GM19324 (cell line): ENCODE data around the gene CDK14.

Experiments used
- ATAC-seq: cut with Tn5 transposase; IDR thresholded peaks from one replicate; pipeline ENCODE4 v1.9.1; 2021; ENCODE audit warnings: mild to moderate bottlenecking, moderate library complexity; ENCODE audit not compliant: unreplicated experiment, low FRiP score

The CDK14 gene

GRCh38 chr7:91030680-91031380 lies 434.7 kb downstream of the CDK14 start:
- ATAC-seq = no peak

DNA sequence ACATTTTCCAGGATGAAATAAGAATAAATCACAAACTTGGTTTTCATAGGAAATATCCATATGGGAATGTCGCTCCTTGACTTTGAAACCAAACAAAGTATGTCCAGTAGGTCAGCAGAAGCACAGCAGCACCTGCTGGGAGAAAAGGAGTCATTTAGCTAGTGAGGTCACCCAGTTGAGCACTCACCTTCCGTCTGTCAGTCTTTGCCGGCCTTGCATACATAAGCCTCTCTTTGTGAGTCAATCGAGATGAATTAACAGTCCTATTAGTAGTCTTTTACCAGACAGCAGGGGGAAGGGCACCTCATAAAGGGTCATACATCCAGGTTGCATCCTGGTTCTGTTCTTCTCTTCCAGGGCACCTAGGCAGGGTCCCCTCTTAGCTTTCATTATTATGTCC lies 435.6 kb downstream of the CDK14 start:
- no peak for ATAC-seq

DNA sequence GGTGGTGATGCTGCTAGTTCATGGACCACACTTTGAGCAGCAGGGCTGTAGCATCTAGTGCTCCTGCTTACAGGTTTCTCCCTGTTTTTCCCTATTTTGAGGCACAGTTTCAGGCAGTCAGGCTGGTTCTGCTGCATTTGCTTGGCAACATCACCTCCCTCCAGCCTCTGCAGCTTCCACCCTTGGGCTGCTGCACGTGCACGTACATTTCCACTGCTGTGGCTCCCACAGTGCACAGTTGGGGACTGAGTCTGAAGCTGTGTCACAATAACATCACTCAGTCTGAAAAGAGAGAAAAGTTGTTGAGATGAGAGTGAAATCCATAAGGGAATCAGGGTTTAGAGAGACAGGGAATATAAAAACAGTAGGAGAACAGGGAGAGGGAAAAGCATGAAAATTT lies 437.5 kb downstream of the CDK14 start:
- no peak for ATAC-seq

DNA sequence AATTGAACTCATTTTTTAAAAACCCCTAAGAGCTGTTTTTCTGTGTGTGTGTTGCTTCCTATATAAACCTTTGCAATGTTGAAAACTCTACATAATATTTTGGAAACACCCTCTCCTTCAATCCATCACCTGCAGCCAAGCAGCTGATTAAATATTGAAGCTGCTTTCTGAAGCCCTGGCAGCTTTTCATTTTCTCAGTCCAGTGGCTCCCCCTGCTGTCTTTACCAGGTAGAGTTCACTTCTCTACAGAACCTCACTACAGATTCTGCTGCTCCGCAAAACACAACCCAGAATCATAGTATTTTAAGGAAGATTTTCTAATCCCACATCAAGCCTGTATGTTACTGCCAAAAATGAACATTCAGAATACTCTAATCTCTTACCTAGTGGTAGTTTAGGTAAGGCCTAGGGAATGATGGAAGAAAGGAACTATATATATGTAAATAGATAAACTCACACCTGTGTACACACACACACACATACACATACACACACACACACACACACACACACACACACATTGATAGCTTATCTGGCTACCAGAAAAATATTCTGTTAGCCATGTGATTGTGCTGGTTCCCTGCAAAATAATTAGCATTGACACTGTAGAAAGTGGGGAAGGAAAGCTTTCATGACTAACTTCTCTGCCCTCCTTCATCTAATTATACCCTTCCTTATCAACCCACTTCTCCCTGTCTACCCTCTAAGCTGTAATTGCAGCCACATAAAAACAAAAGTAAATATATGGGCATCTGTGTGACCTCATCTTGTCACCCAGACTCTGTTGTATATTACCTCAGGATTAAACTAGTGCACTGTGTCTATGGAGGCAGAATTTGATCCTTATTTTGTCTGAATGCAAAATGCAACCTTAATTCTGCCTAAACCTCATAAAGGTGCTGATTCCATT lies 438.6 kb downstream of the CDK14 start:
- no peak for ATAC-seq

DNA sequence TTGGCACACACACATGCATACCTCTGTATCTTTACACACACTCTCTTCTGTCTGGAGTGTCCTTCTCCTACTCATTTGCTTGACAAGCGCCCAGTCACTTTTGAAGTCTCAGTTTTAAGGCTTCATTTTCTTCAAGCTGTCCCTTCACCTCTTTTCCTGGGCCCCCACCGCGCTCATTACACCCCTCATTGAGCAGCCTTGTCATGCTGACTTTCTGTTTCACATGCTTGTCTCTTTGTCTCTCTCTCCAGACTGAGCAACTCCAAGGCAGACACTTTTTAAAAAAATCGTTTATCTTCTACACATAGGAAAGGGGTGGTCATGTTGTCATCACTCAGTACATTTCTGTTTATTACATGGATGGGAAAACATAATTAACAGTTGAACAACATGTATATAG lies 442.9 kb downstream of the CDK14 start:
- peak; percentile 87 for ATAC-seq

GRCh38 chr7:91041141-91041540 lies 445.0 kb downstream of the CDK14 start:
- ATAC-seq = no peak

DNA sequence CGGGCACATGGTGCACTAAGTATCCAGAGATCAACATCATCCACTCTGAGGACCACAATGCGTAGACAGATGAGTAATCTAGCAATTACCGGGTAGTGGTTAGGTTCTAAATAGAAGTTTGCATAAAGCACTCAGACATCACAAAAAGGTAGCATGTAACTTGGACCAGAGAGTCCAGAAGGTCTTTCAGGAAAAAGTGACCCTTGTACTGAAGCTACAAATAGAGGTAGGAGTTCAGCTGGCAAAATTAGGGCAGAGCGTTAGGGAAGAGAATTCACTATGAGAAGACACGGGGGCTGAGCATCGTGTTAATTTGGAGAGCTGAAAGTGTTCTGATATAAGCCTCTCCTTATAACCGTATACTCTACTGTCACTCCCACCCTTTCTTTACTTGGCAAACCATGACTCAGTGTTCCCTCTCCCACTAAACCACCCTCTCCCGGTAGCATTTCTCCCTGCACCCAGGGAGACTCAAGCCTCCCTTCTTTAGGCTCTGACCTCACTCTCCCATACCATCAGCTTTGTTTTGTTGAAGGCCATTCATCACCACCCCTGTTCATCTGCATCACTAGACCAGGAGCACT lies 445.9 kb downstream of the CDK14 start:
- ATAC-seq = no peak

DNA sequence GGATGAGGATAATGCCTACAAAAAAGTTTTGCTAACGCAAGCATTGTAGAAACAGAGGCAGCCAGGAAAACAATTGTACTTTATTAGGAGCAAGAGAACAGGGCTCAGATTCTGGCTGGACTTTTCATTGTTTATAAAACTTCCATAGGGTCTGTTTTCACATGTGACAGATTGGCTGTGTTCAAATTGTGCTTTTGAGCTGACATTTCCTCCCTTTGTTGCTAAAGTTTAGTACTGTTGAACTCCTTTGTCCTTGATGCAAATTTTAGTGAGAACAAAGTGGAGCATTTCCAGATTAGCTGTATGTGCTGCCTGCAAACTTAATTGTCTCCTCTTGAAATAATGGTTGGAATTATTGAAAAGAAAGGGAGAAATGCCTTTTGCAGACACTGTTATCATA lies 447.1 kb downstream of the CDK14 start:
- ATAC-seq = no peak

- ATAC-seq = no peak
Measured at GRCh38 chr7:91043924-91044645, 448.0 kb downstream of the CDK14 start.

DNA sequence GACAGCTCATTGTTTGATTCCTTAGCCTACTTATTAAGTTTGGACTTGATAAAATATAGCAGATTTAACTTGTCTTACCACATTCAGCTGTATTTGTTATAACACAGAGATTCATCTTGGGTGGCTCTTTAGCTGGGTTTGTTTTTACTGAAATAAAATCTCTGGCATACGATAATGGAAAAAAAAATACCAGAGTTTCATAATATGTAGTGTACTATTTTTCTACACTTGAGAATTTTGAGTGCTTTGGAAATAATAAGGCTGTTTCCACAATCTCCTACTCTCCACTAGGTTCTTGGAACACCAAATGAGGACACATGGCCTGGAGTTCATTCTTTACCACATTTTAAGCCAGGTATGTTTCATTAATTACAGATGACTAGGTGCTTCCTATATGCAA lies 449.5 kb downstream of the CDK14 start:
- no peak for ATAC-seq

GRCh38 chr7:91046322-91047089 lies 450.4 kb downstream of the CDK14 start:
- ATAC-seq = no peak

DNA sequence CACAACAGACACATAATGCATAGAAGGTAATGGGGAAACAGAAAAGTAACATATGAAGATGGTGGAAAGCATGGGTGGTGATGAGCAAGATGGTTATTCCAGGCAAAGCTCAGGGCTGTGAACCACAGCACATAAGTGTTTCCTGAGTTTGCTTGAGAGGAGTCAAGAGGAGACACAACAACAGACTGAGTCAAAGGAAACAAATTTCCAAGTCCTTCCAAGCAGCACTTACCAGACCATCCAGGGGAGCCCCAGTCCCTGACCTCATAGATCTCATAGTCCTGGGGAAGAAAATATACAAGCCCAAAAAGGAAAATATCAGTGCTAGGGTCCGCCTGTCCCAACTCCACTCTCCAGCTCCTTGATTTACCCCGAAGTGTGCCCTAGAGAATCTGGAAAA lies 451.5 kb downstream of the CDK14 start:
- ATAC-seq = no peak

DNA sequence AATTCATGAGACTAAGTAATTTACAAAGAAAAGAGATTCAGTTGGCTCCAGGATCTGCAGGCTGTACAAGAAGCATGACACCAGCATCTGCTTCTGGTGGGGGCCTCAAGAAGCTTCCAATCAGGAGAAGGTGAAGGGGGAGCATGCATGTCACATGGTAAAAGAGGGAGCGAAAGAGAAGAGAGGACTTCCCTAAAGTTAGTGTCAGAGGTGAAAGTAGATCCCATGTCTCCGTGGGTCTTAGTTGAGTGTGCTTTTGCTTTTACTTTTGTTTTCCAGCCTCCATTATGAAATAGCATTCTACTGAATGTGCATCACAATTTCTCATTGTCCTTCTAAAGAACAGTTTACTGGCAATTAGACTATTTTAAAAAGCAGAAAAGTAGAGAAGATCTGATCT lies 454.6 kb downstream of the CDK14 start:
- peak; percentile 73 for ATAC-seq

DNA sequence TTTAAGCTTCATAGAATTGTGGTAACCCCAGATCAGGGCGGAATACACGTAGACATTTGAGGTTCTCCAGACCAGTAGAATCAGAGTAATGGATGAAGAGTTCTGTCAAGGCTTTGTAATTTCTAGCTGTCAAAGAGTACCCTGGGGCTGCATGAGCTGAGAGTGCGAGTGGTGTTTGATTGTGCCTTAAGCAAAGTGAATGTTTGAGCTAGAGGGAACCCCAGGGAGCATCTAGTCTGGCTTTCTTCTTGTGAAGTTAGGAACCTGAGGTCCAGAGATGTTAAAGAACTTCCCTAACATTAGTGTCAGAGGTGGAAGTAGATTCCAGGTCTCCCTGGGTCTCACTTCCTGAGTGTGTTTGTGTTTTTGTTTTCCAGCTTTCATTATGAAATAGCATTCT lies 455.8 kb downstream of the CDK14 start:
- no peak for ATAC-seq

GRCh38 chr7:91054374-91054773 lies 458.3 kb downstream of the CDK14 start:
- no peak for ATAC-seq

DNA sequence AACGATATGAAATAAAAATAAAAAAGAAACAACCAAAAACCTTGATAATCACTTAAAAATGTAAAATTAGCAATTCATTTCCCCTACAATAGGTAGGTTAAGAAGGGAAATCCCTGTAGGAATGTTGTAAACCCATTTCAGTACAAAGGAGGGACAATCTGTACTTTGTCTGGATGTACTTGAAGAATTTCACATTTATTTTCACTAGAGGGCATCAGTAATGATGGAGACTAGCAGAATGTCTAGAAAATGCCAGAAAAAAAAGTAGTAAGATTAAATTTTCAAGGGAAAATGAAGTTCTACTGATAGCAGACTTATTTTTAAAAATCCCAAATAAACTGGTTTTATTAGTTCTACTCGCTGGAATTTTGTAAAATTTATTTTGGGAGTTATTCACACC lies 459.1 kb downstream of the CDK14 start:
- no peak for ATAC-seq

DNA sequence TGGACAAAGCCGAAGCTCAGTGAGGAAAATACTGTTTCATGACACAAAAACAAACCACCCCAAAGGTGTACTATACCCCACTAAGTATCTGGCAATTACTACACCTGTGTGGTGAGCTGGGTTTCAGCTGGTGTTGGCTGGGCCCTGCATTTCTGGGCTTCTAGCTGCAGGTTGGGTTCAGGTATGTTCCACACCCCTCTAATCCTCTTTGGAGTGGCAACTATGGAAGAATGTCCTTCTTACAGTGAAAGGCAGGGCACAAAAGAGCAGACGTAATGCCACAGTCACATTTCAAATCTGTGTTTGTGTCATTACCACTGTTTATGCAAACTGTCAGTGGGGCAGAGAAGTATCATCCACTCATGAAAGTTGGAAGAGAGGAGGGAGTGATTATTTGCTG lies 466.6 kb downstream of the CDK14 start:
- ATAC-seq = no peak

- no peak for ATAC-seq
Measured at GRCh38 chr7:91064052-91064451, 467.9 kb downstream of the CDK14 start.

- no peak for ATAC-seq
Measured at GRCh38 chr7:91064938-91065337, 468.8 kb downstream of the CDK14 start.

DNA sequence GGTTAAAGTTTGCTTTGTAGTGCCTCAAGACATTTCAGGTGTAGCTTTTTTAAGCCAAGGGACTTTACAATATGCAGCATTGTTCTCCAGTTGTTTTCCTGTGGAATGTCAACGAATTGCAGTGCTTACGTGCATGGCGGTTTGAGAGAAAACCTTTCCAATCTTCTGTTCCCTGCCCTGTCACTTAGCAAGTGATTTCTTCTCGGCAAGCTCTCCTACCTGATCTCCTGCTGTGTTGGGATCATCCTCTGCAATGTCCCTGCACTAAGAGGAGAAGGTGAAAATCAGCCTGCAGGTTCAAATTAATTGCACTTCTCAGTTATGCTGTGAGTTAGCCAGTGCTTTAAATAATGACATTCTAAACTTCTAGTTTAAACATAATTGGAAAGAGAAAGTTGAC lies 470.5 kb downstream of the CDK14 start:
- no peak for ATAC-seq
